Activated naive CD4-positive, alpha-beta T cell treated with anti-CD3 and anti-CD28 coated beads, Interleukin-2, amount 10 ng/mL, durations not matched to agents 7 days and 5 days (primary cell): Measurements from ENCODE around the gene CSNK2A3.
"Not testable (repeated sequence)": the region's sequence is repeated elsewhere in the genome, so short reads cannot be mapped to it uniquely, and the experiment has no call there.

ENCODE experiments used
- CTCF ChIA-PET: fragments of 350-600 bp; sonication (Branson Sonifier 250); formaldehyde crosslinking; loops from one replicate; lab custom pipeline; 2021; ENCODE audit warnings: antibody characterized with exemption; lab: Charles Lee
- DNase-seq: peaks from one replicate; pipeline ENCODE4 v3.0.0-alpha.2; 2020
- H3K27ac Mint-ChIP-seq: one replicate; pipeline ENCODE4 v1.8.0; 2021; ENCODE audit warnings: mild to moderate bottlenecking, moderate library complexity, mixed read lengths
- H3K27me3 Mint-ChIP-seq: one replicate; pipeline ENCODE4 v1.8.0; 2021; ENCODE audit warnings: mild to moderate bottlenecking, mixed read lengths
- H3K36me3 Mint-ChIP-seq: one replicate; pipeline ENCODE4 v1.8.0; 2021; ENCODE audit warnings: mixed read lengths
- H3K4me1 Mint-ChIP-seq: one replicate; pipeline ENCODE4 v1.8.0; 2021; ENCODE audit warnings: mixed read lengths
- H3K4me3 Mint-ChIP-seq: one replicate; pipeline ENCODE4 v1.8.0; 2021; ENCODE audit warnings: mild to moderate bottlenecking, moderate library complexity, mixed read lengths
- H3K9me3 Mint-ChIP-seq: one replicate; pipeline ENCODE4 v1.8.0; 2021; ENCODE audit warnings: mixed read lengths

Gene CSNK2A3

DNA sequence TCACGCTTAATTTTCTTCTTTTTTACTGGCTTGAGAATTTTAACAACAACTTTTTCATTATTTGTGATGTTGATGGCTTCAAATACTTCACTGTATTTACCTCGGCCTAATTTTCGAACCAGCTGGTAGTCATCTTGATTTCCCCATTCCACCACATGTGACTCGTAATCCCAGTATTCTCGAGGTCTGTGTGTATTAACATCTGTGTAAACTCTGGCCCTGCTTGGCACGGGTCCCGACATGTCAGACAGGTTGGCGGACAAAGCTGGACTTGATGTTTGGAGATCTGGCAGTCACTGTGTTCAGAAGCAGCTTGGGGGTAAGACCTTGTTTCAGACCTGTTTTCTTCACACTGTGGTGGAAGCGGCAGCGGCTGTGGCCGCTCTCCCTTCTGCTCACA, at the start of gene CSNK2A3:
Gene CSNK2A3 (minus strand): TSS at position 373 of the 400 bp plus-strand sequence. CDS start 131 bp downstream, at position 242.
- H3K4me3 Mint-ChIP-seq, H3K27ac Mint-ChIP-seq, H3K36me3 Mint-ChIP-seq, DNase-seq, H3K4me1 Mint-ChIP-seq, H3K9me3 Mint-ChIP-seq, H3K27me3 Mint-ChIP-seq, CTCF ChIA-PET: not testable (repeated sequence)

DNA sequence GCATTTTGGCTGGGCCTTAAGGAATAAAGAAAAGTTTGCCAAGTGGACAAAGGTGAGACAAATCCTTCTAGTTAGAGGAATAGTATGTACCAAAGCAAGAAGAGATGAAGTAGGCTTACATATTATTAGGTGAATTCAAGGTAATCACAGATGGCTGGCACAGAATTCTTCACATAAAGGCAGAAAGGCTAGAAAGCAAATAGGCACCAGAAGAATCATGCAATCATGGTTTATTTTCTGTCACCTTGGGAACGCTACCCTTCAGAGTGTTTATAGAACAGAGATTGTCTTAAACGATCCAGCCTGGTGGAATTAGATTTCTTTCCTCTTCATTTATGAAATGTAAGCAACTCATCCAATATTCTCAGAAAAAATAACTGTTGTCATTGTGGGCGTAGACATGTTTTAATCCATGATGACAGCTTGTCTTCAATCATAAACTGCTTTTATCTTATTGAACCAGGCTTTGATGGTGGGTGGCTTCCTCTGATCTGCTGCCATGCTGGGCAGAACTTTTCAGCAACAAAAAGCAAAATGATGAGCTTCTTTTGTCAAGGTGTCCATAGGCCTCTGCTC, 49.0 kb upstream of the CSNK2A3 start:
- DNase-seq, result no peak
- H3K27ac Mint-ChIP-seq, result no peak overlapping the region
- no peaks in the 10 kb centered on the region for H3K9me3 Mint-ChIP-seq
- no peaks in the 10 kb centered on the region for H3K4me1 Mint-ChIP-seq
- CTCF ChIA-PET, result no interaction called here
- H3K36me3 Mint-ChIP-seq, result no peaks in the 10 kb centered on the region
- H3K27me3 Mint-ChIP-seq, result peaks cover 12% of the 10 kb centered on the region
- no peak overlapping the region for H3K4me3 Mint-ChIP-seq

DNA sequence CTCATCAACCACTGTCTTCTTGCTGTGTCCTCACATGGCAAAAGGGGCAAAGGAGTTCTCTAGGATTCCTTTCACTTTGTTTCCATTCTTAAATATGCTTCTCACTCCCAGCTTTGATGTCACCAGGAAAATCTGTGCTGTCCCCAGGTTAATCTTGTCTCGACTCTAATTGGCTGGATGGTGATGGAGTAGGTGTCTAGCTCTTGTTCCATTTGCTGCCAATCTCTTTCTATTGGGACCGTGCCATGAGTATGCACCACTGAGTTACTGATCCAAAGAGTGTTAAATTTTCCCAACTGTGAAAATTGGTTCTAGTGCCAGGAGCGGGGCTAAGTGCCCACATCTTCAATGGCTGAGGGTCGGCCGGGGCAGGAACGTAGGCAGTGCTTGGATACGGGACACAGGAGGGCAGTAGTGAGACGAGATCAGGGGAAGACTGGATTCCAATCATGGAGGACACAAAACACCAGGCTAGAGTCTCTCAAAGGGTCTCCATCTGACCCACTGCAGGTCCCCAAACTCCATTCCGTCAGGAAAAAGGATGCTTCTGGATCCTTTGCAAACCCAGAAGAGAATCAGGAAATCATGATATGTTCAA, 47.7 kb upstream of the CSNK2A3 start:
- H3K27ac Mint-ChIP-seq, result no peak overlapping the region
- H3K36me3 Mint-ChIP-seq, result no peaks in the 10 kb centered on the region
- H3K27me3 Mint-ChIP-seq, result peaks cover 12% of the 10 kb centered on the region
- H3K4me1 Mint-ChIP-seq, result no peaks in the 10 kb centered on the region
- no peak overlapping the region for H3K4me3 Mint-ChIP-seq
- DNase-seq, result no peak
- H3K9me3 Mint-ChIP-seq, result no peaks in the 10 kb centered on the region
- CTCF ChIA-PET, result interaction anchor here (0.6 to 1.2 kb wide), 4 partner anchors 93 to 888 kb away, joined by 3 read pairs; no protein-coding TSS in a partner anchor

DNA sequence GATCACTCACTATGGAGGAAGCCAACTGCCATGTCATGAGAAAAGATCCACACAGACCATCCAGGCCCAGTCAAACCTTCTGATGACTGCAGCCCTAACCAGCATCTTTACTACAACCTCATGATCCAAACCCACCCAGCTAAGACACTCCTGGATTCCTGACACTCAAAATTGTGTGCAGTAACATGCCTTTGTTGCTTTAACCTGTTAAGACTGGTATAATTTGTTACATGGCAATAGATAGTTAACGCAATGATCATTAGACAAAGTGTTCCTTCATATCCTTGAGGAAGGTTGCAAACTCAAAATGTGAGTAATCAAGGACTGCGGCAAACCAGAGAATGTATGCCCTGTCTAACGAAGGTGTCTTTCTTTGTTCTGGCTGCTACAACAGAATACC, 47.1 kb upstream of the CSNK2A3 start:
- H3K27ac Mint-ChIP-seq, result no peak overlapping the region
- H3K36me3 Mint-ChIP-seq, result no peaks in the 10 kb centered on the region
- no peaks in the 10 kb centered on the region for H3K9me3 Mint-ChIP-seq
- H3K4me3 Mint-ChIP-seq, result no peak overlapping the region
- H3K27me3 Mint-ChIP-seq, result peaks cover 12% of the 10 kb centered on the region
- DNase-seq, result no peak
- H3K4me1 Mint-ChIP-seq, result no peaks in the 10 kb centered on the region
- CTCF ChIA-PET, result interaction anchor here (0.6 to 1.2 kb wide), 3 partner anchors 387 to 889 kb away, joined by 3 to 7 read pairs (median 3); no protein-coding TSS in a partner anchor

DNA sequence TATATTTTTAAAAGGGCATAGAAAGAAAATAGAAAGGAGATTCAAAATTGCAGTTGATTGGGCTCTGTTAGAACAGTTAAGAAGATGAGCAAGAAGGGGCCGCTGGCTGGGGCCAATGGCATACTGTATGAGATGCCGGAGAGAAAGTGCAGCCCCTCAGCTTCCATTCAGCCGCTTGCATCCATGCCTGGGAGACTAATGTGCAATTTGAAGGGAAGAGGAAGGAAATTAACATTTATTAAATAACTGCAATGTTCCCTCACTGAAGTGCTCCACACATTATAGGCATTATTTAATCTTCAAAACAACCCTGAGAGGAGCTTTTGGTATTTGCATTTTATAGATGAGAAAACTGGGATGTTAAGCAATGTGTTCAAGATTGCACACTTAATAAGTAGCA, 44.7 kb upstream of the CSNK2A3 start:
- H3K36me3 Mint-ChIP-seq, result no peaks in the 10 kb centered on the region
- H3K27ac Mint-ChIP-seq, result no peak overlapping the region
- CTCF ChIA-PET, result no interaction called here
- H3K4me3 Mint-ChIP-seq, result no peak overlapping the region
- H3K4me1 Mint-ChIP-seq, result no peaks in the 10 kb centered on the region
- no peaks in the 10 kb centered on the region for H3K9me3 Mint-ChIP-seq
- no peak for DNase-seq
- peaks cover 8% of the 10 kb centered on the region for H3K27me3 Mint-ChIP-seq

DNA sequence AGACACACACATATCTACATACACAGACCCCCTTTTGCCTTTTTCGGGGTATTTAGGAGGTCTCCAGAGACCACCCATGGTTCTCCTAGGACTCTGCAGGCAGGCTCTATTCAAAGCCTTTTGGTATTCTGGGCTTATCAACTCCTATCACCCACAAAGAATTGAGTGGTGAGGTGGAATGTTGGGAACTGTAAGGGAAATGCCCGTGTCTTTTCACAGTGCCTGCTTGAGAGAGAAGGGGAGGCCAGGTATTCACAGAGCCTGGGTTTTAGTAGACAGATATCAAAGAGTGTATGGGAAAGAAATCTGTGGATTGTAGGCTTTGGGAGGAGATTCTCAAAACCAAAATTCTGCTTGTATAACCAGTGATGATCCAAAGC, 44.0 kb upstream of the CSNK2A3 start:
- no peak overlapping the region for H3K4me3 Mint-ChIP-seq
- no peaks in the 10 kb centered on the region for H3K4me1 Mint-ChIP-seq
- DNase-seq, result no peak
- peaks cover 8% of the 10 kb centered on the region for H3K27me3 Mint-ChIP-seq
- H3K36me3 Mint-ChIP-seq, result no peaks in the 10 kb centered on the region
- no peaks in the 10 kb centered on the region for H3K9me3 Mint-ChIP-seq
- CTCF ChIA-PET, result no interaction called here
- H3K27ac Mint-ChIP-seq, result no peak overlapping the region

DNA sequence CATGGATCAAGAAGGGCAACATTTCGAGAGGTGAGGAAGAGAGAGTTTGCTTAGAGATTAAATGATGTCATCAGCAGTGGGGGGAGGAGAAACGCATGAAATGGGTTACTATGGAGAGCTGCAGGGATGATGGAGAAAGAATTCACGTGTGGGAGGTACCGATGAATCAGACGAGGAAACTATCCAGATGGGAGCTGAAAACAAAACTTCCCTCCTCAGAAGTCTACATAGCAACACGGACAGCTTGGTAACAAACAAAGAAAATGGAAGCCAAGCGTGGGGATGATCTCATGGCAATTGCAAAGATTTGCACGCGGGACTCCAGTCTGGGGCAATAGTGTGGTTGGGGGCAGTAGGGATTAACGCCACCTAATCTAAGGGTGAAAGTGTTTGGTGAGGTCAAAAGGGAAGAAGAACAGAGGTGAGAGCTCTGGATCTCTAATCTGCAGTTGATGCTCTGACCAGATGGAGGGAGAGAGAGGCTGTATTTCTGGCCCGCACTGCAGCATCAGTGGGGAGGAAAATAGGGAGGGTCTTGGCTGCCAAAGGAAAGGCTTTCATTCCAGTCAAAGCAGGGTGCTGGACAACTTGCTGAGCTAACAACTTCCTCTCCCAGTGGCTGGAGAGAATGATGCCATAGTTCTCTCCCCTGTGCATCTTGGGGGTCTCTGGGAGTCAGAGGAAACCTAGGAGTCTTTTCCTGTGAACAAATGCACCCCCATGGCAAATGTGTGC, 43.4 kb upstream of the CSNK2A3 start:
- no peak overlapping the region for H3K27ac Mint-ChIP-seq
- DNase-seq, result no peak
- CTCF ChIA-PET, result no interaction called here
- no peaks in the 10 kb centered on the region for H3K4me1 Mint-ChIP-seq
- no peak overlapping the region for H3K4me3 Mint-ChIP-seq
- no peaks in the 10 kb centered on the region for H3K36me3 Mint-ChIP-seq
- no peaks in the 10 kb centered on the region for H3K9me3 Mint-ChIP-seq
- H3K27me3 Mint-ChIP-seq, result peaks cover 8% of the 10 kb centered on the region

DNA sequence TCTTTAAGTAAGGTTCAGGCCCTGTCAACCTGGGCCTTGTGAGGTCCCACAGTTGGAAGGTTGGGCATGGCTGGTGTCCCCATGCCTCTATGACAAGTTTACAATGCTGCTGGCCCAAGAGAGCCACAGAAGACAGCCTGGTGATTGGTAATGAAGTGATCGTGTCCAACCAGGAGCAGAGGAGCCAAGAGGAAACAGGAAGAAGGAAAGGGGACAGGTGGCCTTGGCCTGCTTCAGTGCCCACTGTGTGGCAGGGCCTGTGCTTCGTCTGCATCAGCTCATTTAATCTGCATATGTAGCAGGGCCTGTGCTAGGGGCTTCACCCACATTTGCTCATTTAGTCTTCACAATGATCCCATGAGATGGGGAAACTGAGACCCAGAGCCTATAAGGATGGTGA, 42.1 kb upstream of the CSNK2A3 start:
- Mint-ChIP-seq H3K4me1 (no peaks in the 10 kb centered on the region), H3K4me3 (no peak overlapping the region), H3K36me3 (no peaks in the 10 kb centered on the region), H3K27ac (no peak overlapping the region), H3K9me3 (no peaks in the 10 kb centered on the region), H3K27me3 (peaks cover 2% of the 10 kb centered on the region)
- DNase-seq, result no peak
- CTCF ChIA-PET, result no interaction called here

DNA sequence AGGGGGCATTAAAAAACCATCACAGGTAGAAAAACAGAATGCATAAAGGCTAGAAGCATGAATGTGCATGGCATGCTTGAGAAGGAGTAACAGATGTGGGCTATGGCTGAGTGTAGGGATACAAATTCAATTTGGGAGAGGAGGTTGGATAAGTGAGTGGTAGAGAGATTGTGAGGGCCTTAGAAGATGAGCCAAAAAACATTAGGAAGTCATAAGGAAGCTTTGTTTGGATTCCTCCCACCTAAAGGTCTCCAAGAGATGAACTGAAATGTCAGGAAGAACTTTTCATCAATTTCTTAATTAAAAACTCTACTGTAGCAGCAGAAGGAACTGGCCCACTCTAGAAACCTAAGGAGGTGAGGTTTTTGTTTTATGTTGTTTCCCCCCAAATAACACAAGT, 41.2 kb upstream of the CSNK2A3 start:
- H3K36me3 Mint-ChIP-seq, result no peaks in the 10 kb centered on the region
- peaks cover 9% of the 10 kb centered on the region for H3K27me3 Mint-ChIP-seq
- CTCF ChIA-PET, result no interaction called here

DNA sequence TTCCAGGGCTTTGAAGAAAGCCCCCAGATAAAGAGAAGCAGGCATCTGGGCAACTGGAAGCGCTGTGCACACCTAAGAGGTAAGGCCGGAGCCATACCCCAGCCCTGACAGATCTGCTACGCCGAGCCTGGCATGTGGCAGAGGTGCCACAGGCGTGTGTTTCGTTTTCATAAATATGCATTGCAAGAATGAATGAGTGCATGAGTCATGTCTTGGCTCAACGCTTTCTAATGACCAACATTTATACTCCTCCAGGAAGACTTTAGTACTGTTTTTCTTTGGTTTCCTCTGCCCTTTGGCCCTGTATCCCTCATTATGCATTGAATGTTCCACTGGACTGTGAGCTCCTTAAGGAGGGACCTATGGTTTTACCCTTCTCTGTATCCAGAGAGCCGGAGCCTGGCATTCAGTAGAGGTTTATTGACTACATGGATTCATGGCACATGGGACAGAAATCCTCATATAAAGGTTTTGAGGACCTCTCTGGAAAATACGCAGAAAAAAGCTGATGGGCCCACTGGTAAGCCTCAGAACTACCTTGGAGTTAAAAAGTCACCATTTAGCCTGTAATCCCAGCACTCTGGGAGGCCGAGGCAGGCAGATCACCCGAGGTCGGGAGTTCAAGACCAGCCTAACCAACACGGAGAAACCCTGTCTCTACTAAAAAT, 38.9 kb upstream of the CSNK2A3 start:
- no peaks in the 10 kb centered on the region for H3K36me3 Mint-ChIP-seq
- H3K4me1 Mint-ChIP-seq, result no peaks in the 10 kb centered on the region
- no peaks in the 10 kb centered on the region for H3K9me3 Mint-ChIP-seq
- no peak overlapping the region for H3K27ac Mint-ChIP-seq
- DNase-seq, result no peak
- no peak overlapping the region for H3K4me3 Mint-ChIP-seq
- CTCF ChIA-PET, result no interaction called here
- peaks cover 12% of the 10 kb centered on the region for H3K27me3 Mint-ChIP-seq

More for the DNA sequence above, 41.2 kb upstream of the CSNK2A3 start:
- no peaks in the 10 kb centered on the region for H3K4me1 Mint-ChIP-seq
- DNase-seq, result no peak
- H3K9me3 Mint-ChIP-seq, result no peaks in the 10 kb centered on the region
- H3K27ac Mint-ChIP-seq, result no peak overlapping the region
- no peak overlapping the region for H3K4me3 Mint-ChIP-seq

DNA sequence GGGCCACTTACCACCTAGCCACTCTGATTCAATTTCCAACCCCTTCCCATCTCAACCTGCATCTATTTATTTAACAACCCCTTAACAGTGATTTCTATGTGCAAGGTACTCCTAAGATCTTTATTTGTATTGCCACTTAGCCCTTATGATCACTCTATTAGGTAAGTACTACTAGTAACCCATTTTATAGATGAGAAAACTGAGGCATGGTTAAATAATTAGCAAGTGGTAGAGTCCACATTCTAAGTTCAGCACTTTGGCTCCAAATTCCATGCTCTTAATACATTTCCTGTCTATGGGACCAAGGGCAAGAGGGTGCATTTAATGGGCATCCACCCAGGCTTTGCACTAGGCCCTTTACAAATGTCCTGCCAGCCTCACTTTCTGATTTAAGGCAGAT, 38.1 kb upstream of the CSNK2A3 start:
- Mint-ChIP-seq H3K9me3 (no peaks in the 10 kb centered on the region), H3K4me1 (no peaks in the 10 kb centered on the region), H3K4me3 (no peak overlapping the region), H3K36me3 (no peaks in the 10 kb centered on the region), H3K27me3 (peaks cover 12% of the 10 kb centered on the region), H3K27ac (no peak overlapping the region)
- CTCF ChIA-PET, result no interaction called here
- DNase-seq, result no peak

DNA sequence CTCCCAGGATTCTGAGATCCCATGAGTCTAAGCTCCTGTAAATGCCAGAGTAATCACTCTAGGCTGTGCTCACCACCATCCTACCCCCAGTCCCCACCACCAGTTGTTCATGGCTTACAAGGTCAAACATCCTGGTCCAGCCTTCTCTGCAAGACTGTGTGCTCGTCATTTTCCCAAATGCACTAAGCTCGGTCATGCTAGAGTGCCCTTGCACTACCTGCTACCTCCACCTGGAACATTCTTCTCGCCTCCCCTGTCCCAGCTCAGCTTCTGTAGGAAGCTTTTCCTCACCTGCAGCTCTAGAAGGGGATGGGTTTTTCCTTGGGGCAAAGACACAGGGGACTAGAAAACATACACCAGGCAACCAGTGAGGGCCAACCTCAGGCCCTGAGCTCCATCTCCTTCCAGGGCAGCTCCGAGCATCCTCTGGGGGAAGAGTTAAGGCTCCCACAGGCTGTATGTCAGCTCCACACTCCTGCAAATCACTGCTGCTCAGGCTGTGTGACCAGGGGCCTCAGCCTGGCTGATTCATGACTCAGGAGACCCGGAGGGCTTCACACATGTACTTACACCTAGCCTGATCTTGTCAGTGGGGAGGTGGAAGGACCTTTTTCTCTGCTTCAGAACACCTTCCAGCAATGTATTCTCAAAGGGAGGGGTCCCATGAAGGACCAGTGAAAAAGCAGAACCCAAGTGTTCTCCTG, 37.2 kb upstream of the CSNK2A3 start:
- no peak overlapping the region for H3K27ac Mint-ChIP-seq
- no peak overlapping the region for H3K4me3 Mint-ChIP-seq
- no peaks in the 10 kb centered on the region for H3K4me1 Mint-ChIP-seq
- H3K36me3 Mint-ChIP-seq, result no peaks in the 10 kb centered on the region
- no peak for DNase-seq
- H3K9me3 Mint-ChIP-seq, result no peaks in the 10 kb centered on the region
- H3K27me3 Mint-ChIP-seq, result peaks cover 12% of the 10 kb centered on the region
- CTCF ChIA-PET, result interaction anchor here (1.7 kb wide), 1 partner anchor 362 kb away, joined by 3 read pairs; no protein-coding TSS in a partner anchor

DNA sequence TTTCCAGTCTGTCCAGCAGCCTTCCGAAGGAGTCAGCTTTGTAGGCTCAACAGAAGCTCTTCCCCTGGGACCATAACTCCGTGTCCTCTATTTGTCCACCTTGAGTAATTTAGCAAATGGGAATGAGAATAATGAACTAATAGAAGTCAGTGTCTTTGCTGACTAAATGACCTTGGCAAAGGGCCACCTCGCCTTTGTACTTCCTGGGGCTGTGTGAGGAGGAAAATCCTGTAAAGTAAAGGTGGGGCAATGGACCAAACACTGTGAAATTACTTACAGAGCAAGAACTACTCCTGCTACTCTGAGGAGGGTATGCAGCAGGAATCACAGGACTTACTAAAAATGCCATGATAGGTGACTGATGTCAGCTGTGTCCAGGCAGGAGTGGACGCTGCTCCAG, 36.2 kb upstream of the CSNK2A3 start:
- H3K9me3 Mint-ChIP-seq, result no peaks in the 10 kb centered on the region
- H3K4me3 Mint-ChIP-seq, result no peak overlapping the region
- no peaks in the 10 kb centered on the region for H3K36me3 Mint-ChIP-seq
- H3K4me1 Mint-ChIP-seq, result no peaks in the 10 kb centered on the region
- peaks cover 12% of the 10 kb centered on the region for H3K27me3 Mint-ChIP-seq
- H3K27ac Mint-ChIP-seq, result no peak overlapping the region
- no peak for DNase-seq
- CTCF ChIA-PET, result interaction anchor here (1.7 kb wide), 1 partner anchor 361 kb away, joined by 3 read pairs; no protein-coding TSS in a partner anchor
